A549 (cell line): ENCODE data around the gene GIT1. TPM values are rescaled to one million over a fixed set of nuclear protein-coding genes. Genes with fewer than 3 reads are reported as not detected.

ENCODE experiments used
- ATAC-seq, 2 experiments: fragments of 200-7000 bp in 1 of 2; fragments of >200 bp in 1 of 2; cut with Nextera tagmentation in 1 of 2; cut with Tn5 transposase in 1 of 2; 3 replicates each; pipeline versions ENCODE4 v1.8.0 to v1.9.1; 2018 to 2020; ENCODE audit warnings: mild to moderate bottlenecking in 1 of 2, moderate library complexity in 1 of 2
- CTCF ChIA-PET: fragments of 300-600 bp; sonication (Branson Sonifier 250); formaldehyde crosslinking; extraction: SDS; loops from one replicate; lab custom pipeline; 2021; ENCODE audit warnings: antibody characterized with exemption, inconsistent platforms; lab: Yijun Ruan, JAX
- POLR2A ChIA-PET: fragments of 350-600 bp; formaldehyde crosslinking; extraction: SDS; loops from one replicate; lab custom pipeline; 2021; ENCODE audit warnings: antibody characterized with exemption, inconsistent platforms; lab: Yijun Ruan, JAX
- DNase-seq, 2 experiments: peaks; one replicate each; pipeline versions ENCODE4 v3.0.0 to v3.0.0-alpha.2; 2011 to 2016; ENCODE audit warnings: low read depth in 1 of 2, low spot score in 1 of 2
- FAIRE-seq: peaks from 2 replicates; lab custom pipeline; 2011; peaks lifted over from hg19 to GRCh38; lab: Jason Lieb, UNC
- H3K27ac ChIP-seq, 2 experiments: fragments of >200 bp; sonication (Bioruptor Twin); formaldehyde crosslinking; 3 replicates each; pipeline ENCODE4 v1.5.1; 2016 to 2017
- H3K4me1 ChIP-seq: fragments of >200 bp; sonication (Bioruptor Twin); formaldehyde crosslinking; 3 replicates; pipeline ENCODE4 v1.6.1; 2016
- H3K4me2 ChIP-seq: fragments of >200 bp; sonication (Bioruptor Twin); formaldehyde crosslinking; 3 replicates; pipeline ENCODE4 v1.6.1; 2016
- H3K4me3 ChIP-seq: fragments of >200 bp; sonication (Bioruptor Twin); formaldehyde crosslinking; 3 replicates; pipeline ENCODE4 v1.5.1; 2016
- H3K9me3 ChIP-seq: fragments of >200 bp; sonication (Bioruptor Twin); formaldehyde crosslinking; 3 replicates; pipeline ENCODE4 v1.6.1; 2016
- BHLHE40 ChIP-seq: IDR thresholded peaks from 2 replicates; pipeline ENCODE4 v1.6.1; 2012; ENCODE audit warnings: low read depth, low read length, inconsistent platforms
- CBX2 ChIP-seq: fragments of 200-600 bp; sonication (generic); IDR thresholded peaks from 2 replicates; pipeline ENCODE4 v1.6.1; 2016; ENCODE audit warnings: low read depth, mild to moderate bottlenecking, borderline replicate concordance
- CBX8 ChIP-seq: fragments of 200-600 bp; sonication (generic); IDR thresholded peaks from 2 replicates; pipeline ENCODE4 v1.6.1; 2016
- CHD2 ChIP-seq: fragments of 150-350 bp; IDR thresholded peaks from 2 replicates; pipeline ENCODE4 v1.6.1; 2014; ENCODE audit warnings: low read length; ENCODE audit not compliant: partially characterized antibody
- E2F6 ChIP-seq: IDR thresholded peaks from 2 replicates; pipeline ENCODE4 v1.6.1; 2012; ENCODE audit warnings: low read depth, borderline replicate concordance
- EHMT2 ChIP-seq: fragments of 200-600 bp; sonication (generic); IDR thresholded peaks from 2 replicates; pipeline ENCODE4 v1.6.1; 2016; ENCODE audit warnings: antibody characterized with exemption, low read depth, mild to moderate bottlenecking, moderate library complexity
- EP300 ChIP-seq, 2 experiments: fragments of >200 bp; sonication (Bioruptor Twin); formaldehyde crosslinking; IDR thresholded peaks; 2 replicates in 1 of 2; 3 replicates in 1 of 2; pipeline ENCODE4 v1.6.1; 2016 to 2017
- FOXS1 ChIP-seq: fragments of 250-450 bp; sonication (Bioruptor Pico); IDR thresholded peaks from 2 replicates; pipeline ENCODE4 v1.5.0; 2020; ENCODE audit warnings: mild to moderate bottlenecking, moderate library complexity
- GATA3 ChIP-seq: IDR thresholded peaks from 2 replicates; pipeline ENCODE4 v1.6.1; 2012; ENCODE audit warnings: borderline replicate concordance
- HMGXB4 ChIP-seq: fragments of 250-450 bp; sonication (Bioruptor Pico); IDR thresholded peaks from 2 replicates; pipeline ENCODE4 v1.5.0; 2021; ENCODE audit warnings: mild to moderate bottlenecking, moderate library complexity, borderline replicate concordance
- HOXA7 ChIP-seq: fragments of 250-450 bp; sonication (Bioruptor Pico); IDR thresholded peaks from 2 replicates; pipeline ENCODE4 v1.5.0; 2020; ENCODE audit warnings: mild to moderate bottlenecking, moderate library complexity
- HOXB13 ChIP-seq: fragments of 250-450 bp; sonication (Bioruptor Pico); IDR thresholded peaks from 2 replicates; pipeline ENCODE4 v1.5.0; 2020; ENCODE audit warnings: low read depth, mild to moderate bottlenecking, moderate library complexity
- JUNB ChIP-seq: fragments of >200 bp; sonication (Bioruptor Twin); formaldehyde crosslinking; IDR thresholded peaks from 2 replicates; pipeline ENCODE4 v1.6.1; 2016
- KDM5A ChIP-seq: fragments of 200-600 bp; sonication (generic); IDR thresholded peaks from 2 replicates; pipeline ENCODE4 v1.6.1; 2016; ENCODE audit warnings: antibody characterized with exemption, mild to moderate bottlenecking
- MAZ ChIP-seq: fragments of 150-350 bp; IDR thresholded peaks from 2 replicates; pipeline ENCODE4 v1.6.1; 2014; ENCODE audit warnings: antibody characterized with exemption, low read depth, low read length, borderline replicate concordance
- NPAS2 ChIP-seq: fragments of 250-450 bp; sonication (Bioruptor Pico); IDR thresholded peaks from 2 replicates; pipeline ENCODE4 v1.8.0; 2022; ENCODE audit warnings: mild to moderate bottlenecking, moderate library complexity, borderline replicate concordance
- PBX3 ChIP-seq: IDR thresholded peaks from 2 replicates; pipeline ENCODE4 v1.6.1; 2012
- POLR2A ChIP-seq: IDR thresholded peaks from 2 replicates; pipeline ENCODE4 v1.6.1; 2012; ENCODE audit warnings: mild to moderate bottlenecking, low read length
- RAD21 ChIP-seq, 2 experiments: fragments of >200 bp in 1 of 2; sonication (Bioruptor Twin) in 1 of 2; formaldehyde crosslinking in 1 of 2; IDR thresholded peaks in 1 of 2; conservative IDR thresholded peaks in 1 of 2; 2 replicates in 1 of 2; 3 replicates in 1 of 2; pipeline ENCODE4 v1.6.1; 2012 to 2018; ENCODE audit warnings: inconsistent platforms in 1 of 2
- RCOR1 ChIP-seq: fragments of 150-350 bp; IDR thresholded peaks from 2 replicates; pipeline ENCODE4 v1.6.1; 2014; ENCODE audit warnings: antibody characterized with exemption, low read length, low read depth
- RFX5 ChIP-seq: fragments of 450-650 bp; IDR thresholded peaks from 2 replicates; pipeline ENCODE4 v1.7.1; 2014; ENCODE audit warnings: antibody characterized with exemption, mild to moderate bottlenecking, moderate library complexity
- SMC3 ChIP-seq: fragments of >200 bp; sonication (Bioruptor Twin); formaldehyde crosslinking; IDR thresholded peaks from 3 replicates; pipeline ENCODE4 v1.6.1; 2018; ENCODE audit warnings: inconsistent platforms
- SREBF2 ChIP-seq: fragments of 450-650 bp; IDR thresholded peaks from 2 replicates; pipeline ENCODE4 v1.6.1; 2014; ENCODE audit warnings: mild to moderate bottlenecking, moderate library complexity
- TFCP2L1 ChIP-seq: fragments of 250-450 bp; sonication (Bioruptor Pico); IDR thresholded peaks from 2 replicates; pipeline ENCODE4 v1.5.0; 2021; ENCODE audit warnings: mild to moderate bottlenecking
- ZSCAN20 ChIP-seq: fragments of 250-450 bp; sonication (Bioruptor Pico); IDR thresholded peaks from 2 replicates; pipeline ENCODE4 v1.8.0; 2022; ENCODE audit warnings: mild to moderate bottlenecking, moderate library complexity
- WGBS: methylation state at CpG from one replicate; pipeline ENCODE4 v1.1.6; 2017; ENCODE audit errors: missing lambda C conversion rate; 5-methylcytosine and 5-hydroxymethylcytosine counted together
- polyA plus RNA-seq, 4 experiments: library from polyadenylated mRNA; depleted of rRNA in 3 of 4; stranded (reverse); fragments of >200 nt; fragmentation: RNase III in 1 of 4; extraction: RNeasy Plus Mini Kit Qiagen cat#74134 plus additional on column Dnase treatment in 1 of 4; gene quantifications; 2 replicates in 3 of 4; 3 replicates in 1 of 4; pipeline ENCODE4 v1.2.3, GENCODE V29; 2011 to 2017
- TF ChIP-seq, protein P1 (sequence below): IDR thresholded peaks from 2 replicates; pipeline ENCODE4 v1.6.1; 2012
- TF ChIP-seq, protein P2 (sequence below): fragments of >200 bp; sonication (Bioruptor Twin); formaldehyde crosslinking; IDR thresholded peaks from 2 replicates; pipeline ENCODE4 v1.6.1; 2016
- TF ChIP-seq, protein P3 (sequence below): fragments of 250-450 bp; sonication (Bioruptor Pico); IDR thresholded peaks from 2 replicates; pipeline ENCODE4 v1.5.0; 2020; ENCODE audit warnings: low read depth, mild to moderate bottlenecking, moderate library complexity
- TF ChIP-seq, protein P4 (sequence below): fragments of 200-600 bp; sonication (generic); IDR thresholded peaks from 2 replicates; pipeline ENCODE4 v1.6.1; 2016; ENCODE audit warnings: antibody characterized with exemption, mild to moderate bottlenecking, moderate library complexity
- TF ChIP-seq, protein P5 (sequence below): fragments of 150-350 bp; IDR thresholded peaks from 2 replicates; pipeline ENCODE4 v1.6.1; 2014; ENCODE audit warnings: low read depth, mild to moderate bottlenecking, low read length

Gene GIT1
- polyA plus RNA-seq, 2 of the 4 experiments (the other 2 are of a cell fraction) = 47.8 to 53.0 TPM

- 0 out of 2 replicates have a peak, but pooled peaks have one; percentile 54 for TF ChIP-seq PBX3
- no peak for TF ChIP-seq CBX2
- TF ChIP-seq RCOR1 = no peak
- no peak for TF ChIP-seq JUNB
- no peak for TF ChIP-seq MAZ
- TF ChIP-seq HOXA7 (CRISPR knock-in tag) = no peak
- no peak for TF ChIP-seq SREBF2
- TF ChIP-seq EP300 (IDR thresholded peaks at IDR 0.05) = no peak
- TF ChIP-seq KDM5A = no peak
- no peak for TF ChIP-seq NPAS2 (CRISPR knock-in tag)
- no peak for TF ChIP-seq GATA3
- no peak for TF ChIP-seq BHLHE40
- TF ChIP-seq CBX8 = no peak
- peak; percentile 62; the same call in 1 of the 2 replicates for TF ChIP-seq E2F6
- no peak for TF ChIP-seq ZSCAN20
- TF ChIP-seq HMGXB4 (CRISPR knock-in tag) = no peak
- peak; percentile 38 for TF ChIP-seq POLR2A
- TF ChIP-seq, protein P1, sequence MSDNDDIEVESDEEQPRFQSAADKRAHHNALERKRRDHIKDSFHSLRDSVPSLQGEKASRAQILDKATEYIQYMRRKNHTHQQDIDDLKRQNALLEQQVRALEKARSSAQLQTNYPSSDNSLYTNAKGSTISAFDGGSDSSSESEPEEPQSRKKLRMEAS = peak; percentile 71
- no peak for TF ChIP-seq EHMT2
- no peak for TF ChIP-seq CHD2
- no peak for TF ChIP-seq RFX5
- TF ChIP-seq, protein P2, sequence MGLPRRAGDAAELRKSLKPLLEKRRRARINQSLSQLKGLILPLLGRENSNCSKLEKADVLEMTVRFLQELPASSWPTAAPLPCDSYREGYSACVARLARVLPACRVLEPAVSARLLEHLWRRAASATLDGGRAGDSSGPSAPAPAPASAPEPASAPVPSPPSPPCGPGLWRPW = no peak
- TF ChIP-seq RAD21 (conservative IDR thresholded peaks at IDR 0.05 in 1 of 2, IDR thresholded peaks at IDR 0.05 in 1 of 2) = peak; percentile 27 to 29; a peak in 3 of 5 replicates
- peak; percentile 38 for TF ChIP-seq SMC3
- TF ChIP-seq, all 56 proteins: peak for 8
Observed at GRCh38 chr17:29565643-29566472, 23.6 kb downstream of the GIT1 start (continued).

DNA sequence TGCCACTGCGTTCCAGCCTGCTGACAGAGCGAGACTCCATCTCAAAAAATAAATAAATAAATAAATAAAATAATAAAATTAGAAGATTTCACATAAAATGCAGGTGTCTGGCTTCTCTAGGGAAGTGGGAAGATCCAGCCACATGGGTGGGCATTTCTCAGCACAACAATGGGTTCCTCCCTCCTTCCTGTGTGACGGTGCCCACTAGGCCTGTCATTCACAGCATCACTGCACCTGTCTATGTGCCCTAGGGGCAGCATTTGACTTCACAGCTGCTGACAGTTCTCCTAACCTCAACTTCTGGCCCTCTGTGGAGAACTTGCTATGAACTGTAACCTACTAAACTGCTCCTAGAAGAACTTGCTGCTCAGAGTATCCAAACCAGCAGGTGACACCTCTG, 25.6 kb downstream of the GIT1 start:
- DNase-seq (no peak), ATAC-seq (no peak), FAIRE-seq (no peak)
- POLR2A ChIA-PET = no interaction called here
- H3K27ac ChIP-seq = no peak overlapping the region
- peaks cover 13% of the 10 kb centered on the region for H3K4me1 ChIP-seq
- 94% methylated on average over 3 of the region's 3 CpGs for whole genome bisulfite sequencing
- CTCF ChIA-PET = interaction anchor here (0.7 to 24.0 kb wide), 9 partner anchors 9 to 193 kb away, joined by 3 to 474 read pairs (median 24); partner anchors contain the start of genes ANKRD13B and CORO6
- no peak overlapping the region for H3K4me3 ChIP-seq
- H3K9me3 ChIP-seq = no peaks in the 10 kb centered on the region
- no peak overlapping the region for H3K4me2 ChIP-seq
- no peak for TF ChIP-seq HOXB13 (CRISPR knock-in tag)
- TF ChIP-seq, protein P3, sequence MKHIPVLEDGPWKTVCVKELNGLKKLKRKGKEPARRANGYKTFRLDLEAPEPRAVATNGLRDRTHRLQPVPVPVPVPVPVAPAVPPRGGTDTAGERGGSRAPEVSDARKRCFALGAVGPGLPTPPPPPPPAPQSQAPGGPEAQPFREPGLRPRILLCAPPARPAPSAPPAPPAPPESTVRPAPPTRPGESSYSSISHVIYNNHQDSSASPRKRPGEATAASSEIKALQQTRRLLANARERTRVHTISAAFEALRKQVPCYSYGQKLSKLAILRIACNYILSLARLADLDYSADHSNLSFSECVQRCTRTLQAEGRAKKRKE = no peak
- no peak for TF ChIP-seq CBX8
- TF ChIP-seq TFCP2L1 (CRISPR knock-in tag) = no peak
- TF ChIP-seq NPAS2 (CRISPR knock-in tag) = no peak
- TF ChIP-seq, protein P4, sequence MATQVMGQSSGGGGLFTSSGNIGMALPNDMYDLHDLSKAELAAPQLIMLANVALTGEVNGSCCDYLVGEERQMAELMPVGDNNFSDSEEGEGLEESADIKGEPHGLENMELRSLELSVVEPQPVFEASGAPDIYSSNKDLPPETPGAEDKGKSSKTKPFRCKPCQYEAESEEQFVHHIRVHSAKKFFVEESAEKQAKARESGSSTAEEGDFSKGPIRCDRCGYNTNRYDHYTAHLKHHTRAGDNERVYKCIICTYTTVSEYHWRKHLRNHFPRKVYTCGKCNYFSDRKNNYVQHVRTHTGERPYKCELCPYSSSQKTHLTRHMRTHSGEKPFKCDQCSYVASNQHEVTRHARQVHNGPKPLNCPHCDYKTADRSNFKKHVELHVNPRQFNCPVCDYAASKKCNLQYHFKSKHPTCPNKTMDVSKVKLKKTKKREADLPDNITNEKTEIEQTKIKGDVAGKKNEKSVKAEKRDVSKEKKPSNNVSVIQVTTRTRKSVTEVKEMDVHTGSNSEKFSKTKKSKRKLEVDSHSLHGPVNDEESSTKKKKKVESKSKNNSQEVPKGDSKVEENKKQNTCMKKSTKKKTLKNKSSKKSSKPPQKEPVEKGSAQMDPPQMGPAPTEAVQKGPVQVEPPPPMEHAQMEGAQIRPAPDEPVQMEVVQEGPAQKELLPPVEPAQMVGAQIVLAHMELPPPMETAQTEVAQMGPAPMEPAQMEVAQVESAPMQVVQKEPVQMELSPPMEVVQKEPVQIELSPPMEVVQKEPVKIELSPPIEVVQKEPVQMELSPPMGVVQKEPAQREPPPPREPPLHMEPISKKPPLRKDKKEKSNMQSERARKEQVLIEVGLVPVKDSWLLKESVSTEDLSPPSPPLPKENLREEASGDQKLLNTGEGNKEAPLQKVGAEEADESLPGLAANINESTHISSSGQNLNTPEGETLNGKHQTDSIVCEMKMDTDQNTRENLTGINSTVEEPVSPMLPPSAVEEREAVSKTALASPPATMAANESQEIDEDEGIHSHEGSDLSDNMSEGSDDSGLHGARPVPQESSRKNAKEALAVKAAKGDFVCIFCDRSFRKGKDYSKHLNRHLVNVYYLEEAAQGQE = no peak
- no peak for TF ChIP-seq FOXS1 (CRISPR knock-in tag)
- TF ChIP-seq, protein P5, sequence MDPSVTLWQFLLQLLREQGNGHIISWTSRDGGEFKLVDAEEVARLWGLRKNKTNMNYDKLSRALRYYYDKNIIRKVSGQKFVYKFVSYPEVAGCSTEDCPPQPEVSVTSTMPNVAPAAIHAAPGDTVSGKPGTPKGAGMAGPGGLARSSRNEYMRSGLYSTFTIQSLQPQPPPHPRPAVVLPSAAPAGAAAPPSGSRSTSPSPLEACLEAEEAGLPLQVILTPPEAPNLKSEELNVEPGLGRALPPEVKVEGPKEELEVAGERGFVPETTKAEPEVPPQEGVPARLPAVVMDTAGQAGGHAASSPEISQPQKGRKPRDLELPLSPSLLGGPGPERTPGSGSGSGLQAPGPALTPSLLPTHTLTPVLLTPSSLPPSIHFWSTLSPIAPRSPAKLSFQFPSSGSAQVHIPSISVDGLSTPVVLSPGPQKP = no peak
